Brain pericyte (primary cell): Measurements from ENCODE around the gene NEURL1B.
A peak's percentile ranks its signal among the peaks of the same experiment; 100 is the strongest.

ENCODE experiments used
- DNase-seq: peaks from one replicate; pipeline ENCODE4 v3.0.0-alpha.2; 2012; ENCODE audit warnings: low read depth, low spot score

NEURL1B gene

GRCh38 chr5:172608773-172609172, 32.3 kb upstream of the NEURL1B start:
- no peak for DNase-seq

GRCh38 chr5:172610643-172611042, 30.4 kb upstream of the NEURL1B start:
- no peak for DNase-seq

GRCh38 chr5:172611913-172612312, 29.1 kb upstream of the NEURL1B start:
- DNase-seq, result no peak

GRCh38 chr5:172612771-172613170, 28.3 kb upstream of the NEURL1B start:
- no peak for DNase-seq

GRCh38 chr5:172616136-172616535, 24.9 kb upstream of the NEURL1B start:
- DNase-seq, result no peak

GRCh38 chr5:172616730-172617129, 24.3 kb upstream of the NEURL1B start:
- peak; percentile 61 for DNase-seq

GRCh38 chr5:172617817-172618216, 23.2 kb upstream of the NEURL1B start:
- DNase-seq, result no peak

- DNase-seq, result no peak
These were observed 22.3 kb upstream of the NEURL1B start for GRCh38 chr5:172618574-172619365.

GRCh38 chr5:172620506-172620905, 20.6 kb upstream of the NEURL1B start:
- DNase-seq, result no peak

GRCh38 chr5:172622091-172623046, 18.7 kb upstream of the NEURL1B start:
- DNase-seq, result no peak

- DNase-seq, result no peak
These were observed 17.6 kb upstream of the NEURL1B start for GRCh38 chr5:172623313-172623980.

GRCh38 chr5:172624083-172624995, 16.7 kb upstream of the NEURL1B start:
- DNase-seq, result no peak

- no peak for DNase-seq
These were observed 15.8 kb upstream of the NEURL1B start for GRCh38 chr5:172624996-172625964.

- DNase-seq, result no peak
These were observed 15.0 kb upstream of the NEURL1B start for GRCh38 chr5:172626031-172626581.

GRCh38 chr5:172630082-172630481, 11.0 kb upstream of the NEURL1B start:
- no peak for DNase-seq

- DNase-seq, result no peak
These were observed 10.6 kb upstream of the NEURL1B start for GRCh38 chr5:172630482-172630881.

GRCh38 chr5:172630986-172631385, 10.1 kb upstream of the NEURL1B start:
- DNase-seq, result no peak

GRCh38 chr5:172632346-172633092, 8.5 kb upstream of the NEURL1B start:
- DNase-seq, result no peak
